Neutrophil (primary cell): ENCODE measurements around the gene JOSD1.

Experiments used
- H3K27ac ChIP-seq: fragments of 200-600 bp; sonication (generic); 2 replicates; pipeline ENCODE4 v1.5.1; 2016; ENCODE audit warnings: mild to moderate bottlenecking, moderate library complexity
- H3K27me3 ChIP-seq: fragments of 200-600 bp; sonication (generic); 2 replicates; pipeline ENCODE4 v1.6.0; 2016; ENCODE audit warnings: mild to moderate bottlenecking
- H3K36me3 ChIP-seq: fragments of 200-600 bp; sonication (generic); 2 replicates; pipeline ENCODE4 v1.5.1; 2017
- H3K4me1 ChIP-seq, 2 experiments: fragments of 200-600 bp in 1 of 2; sonication (generic) in 1 of 2; 1 replicate in 1 of 2; 2 replicates in 1 of 2; pipeline versions ENCODE4 v1.5.1 to v1.6.1; 2013 to 2016; ENCODE audit warnings: low read depth in 1 of 2, low read length in 1 of 2, mild to moderate bottlenecking in 1 of 2, moderate library complexity in 1 of 2; ENCODE audit not compliant: control insufficient read depth in 1 of 2, insufficient read depth in 1 of 2
- H3K4me3 ChIP-seq, 2 experiments: fragments of 200-600 bp in 1 of 2; sonication (generic) in 1 of 2; 1 replicate in 1 of 2; 2 replicates in 1 of 2; pipeline ENCODE4 v1.5.1; 2013 to 2016; ENCODE audit warnings: low read depth in 1 of 2, low read length in 1 of 2, mild to moderate bottlenecking in 1 of 2, moderate library complexity in 1 of 2
- H3K9me3 ChIP-seq: fragments of 200-600 bp; sonication (generic); 2 replicates; pipeline ENCODE4 v1.5.1; 2016
- CTCF ChIP-seq: fragments of 200-600 bp; sonication (generic); IDR thresholded peaks from 2 replicates; pipeline ENCODE4 v1.5.1; 2016; ENCODE audit warnings: antibody characterized with exemption

The JOSD1 gene

GRCh38 chr22:38638728-38639127 is 62.0 kb downstream of the JOSD1 start:
- H3K4me1 ChIP-seq = no peaks in the 10 kb centered on the region

GRCh38 chr22:38638216-38638615 is 62.5 kb downstream of the JOSD1 start:
- no peaks in the 10 kb centered on the region for H3K9me3 ChIP-seq
- H3K4me3 ChIP-seq = no peak overlapping the region
- H3K27ac ChIP-seq = no peak overlapping the region
- no peak for TF ChIP-seq CTCF
- H3K27me3 ChIP-seq = no peaks in the 10 kb centered on the region
- no peaks in the 10 kb centered on the region for H3K4me1 ChIP-seq
- H3K36me3 ChIP-seq = no peaks in the 10 kb centered on the region

More at GRCh38 chr22:38638728-38639127, 62.0 kb downstream of the JOSD1 start:
- no peak overlapping the region for H3K27ac ChIP-seq
- no peaks in the 10 kb centered on the region for H3K27me3 ChIP-seq
- no peaks in the 10 kb centered on the region for H3K36me3 ChIP-seq
- H3K9me3 ChIP-seq = no peaks in the 10 kb centered on the region
- no peak overlapping the region for H3K4me3 ChIP-seq
- no peak for TF ChIP-seq CTCF
